ENCODE results near the gene POMT2.

Gene POMT2

GRCh38 chr14:77344377-77344996, 23.8 kb upstream of the POMT2 start (continued):
- TF ChIP-seq ESRRG (CRISPR knock-in tag; IDR thresholded peaks at IDR 0.05) (no peak), ARNTL (CRISPR knock-in tag; IDR thresholded peaks at IDR 0.05; ENCODE audit: borderline replicate concordance, low read depth) (no peak), SNAI2 (CRISPR knock-in tag; IDR thresholded peaks at IDR 0.05) (no peak), CSRNP3 (CRISPR knock-in tag; IDR thresholded peaks at IDR 0.05) (no peak), ZNF8 (CRISPR knock-in tag; IDR thresholded peaks at IDR 0.05) (no peak), ZFP3 (CRISPR knock-in tag; IDR thresholded peaks at IDR 0.05) (no peak), TCF4 (CRISPR knock-in tag; IDR thresholded peaks at IDR 0.05; ENCODE audit: borderline replicate concordance) (no peak), ISL1 (CRISPR knock-in tag; IDR thresholded peaks at IDR 0.05) (no peak), PATZ1 (CRISPR knock-in tag; IDR thresholded peaks at IDR 0.05; ENCODE audit: borderline replicate concordance) (no peak), CSDC2 (CRISPR knock-in tag; IDR thresholded peaks at IDR 0.05) (no peak)

- ATAC-seq: no peak; the same call in 2 of the 3 replicates
- TF ChIP-seq ESRRG (CRISPR knock-in tag; IDR thresholded peaks at IDR 0.05) (no peak), ISL1 (CRISPR knock-in tag; IDR thresholded peaks at IDR 0.05) (no peak), ZC3H10 (CRISPR knock-in tag; IDR thresholded peaks at IDR 0.05) (no peak), PPARA (CRISPR knock-in tag; IDR thresholded peaks at IDR 0.05; ENCODE audit: borderline replicate concordance) (no peak), ZNF8 (CRISPR knock-in tag; IDR thresholded peaks at IDR 0.05) (no peak), SNAI2 (CRISPR knock-in tag; IDR thresholded peaks at IDR 0.05) (no peak), POU6F1 (CRISPR knock-in tag; IDR thresholded peaks at IDR 0.05; ENCODE audit: borderline replicate concordance, low read depth) (no peak), CSDC2 (CRISPR knock-in tag; IDR thresholded peaks at IDR 0.05) (no peak), CSRNP3 (CRISPR knock-in tag; IDR thresholded peaks at IDR 0.05) (no peak), TOX (CRISPR knock-in tag; IDR thresholded peaks at IDR 0.05; ENCODE audit: borderline replicate concordance) (no peak), BACH2 (CRISPR knock-in tag; IDR thresholded peaks at IDR 0.05; ENCODE audit: borderline replicate concordance) (no peak), GLIS3 (CRISPR knock-in tag; IDR thresholded peaks at IDR 0.05) (no peak), OSR1 (CRISPR knock-in tag; IDR thresholded peaks at IDR 0.05) (no peak), ZNF565 (CRISPR knock-in tag; conservative IDR thresholded peaks at IDR 0.05; ENCODE audit: low read depth) (no peak), TCF4 (CRISPR knock-in tag; IDR thresholded peaks at IDR 0.05; ENCODE audit: borderline replicate concordance) (no peak), ZFP3 (CRISPR knock-in tag; IDR thresholded peaks at IDR 0.05) (no peak), ZNF70 (CRISPR knock-in tag; IDR thresholded peaks at IDR 0.05) (no peak)
Observed at GRCh38 chr14:77343662-77344061, 23.0 kb upstream of the POMT2 start.

GRCh38 chr14:77342726-77343397, 22.2 kb upstream of the POMT2 start:
- TF ChIP-seq SNAI2 (CRISPR knock-in tag; IDR thresholded peaks at IDR 0.05) (no peak), PPARA (CRISPR knock-in tag; IDR thresholded peaks at IDR 0.05; ENCODE audit: borderline replicate concordance) (no peak), CREB5 (CRISPR knock-in tag; IDR thresholded peaks at IDR 0.05; ENCODE audit: low read depth) (no peak), ZC3H10 (CRISPR knock-in tag; IDR thresholded peaks at IDR 0.05) (no peak), ZFP30 (CRISPR knock-in tag; IDR thresholded peaks at IDR 0.05) (no peak)
- peak; percentile 24; the same call in 2 of the 3 replicates for ATAC-seq

Measured in SK-N-SH treated with all-trans-retinoic acid at 6 μM for 48 hours (cell line).